Fibroblast of peridontal ligament (primary cell): ENCODE data around the gene CREB3L4.
"Not testable (repeated sequence)": the region's sequence is repeated elsewhere in the genome, so short reads cannot be mapped to it uniquely, and the experiment has no call there.

ENCODE experiments used
- DNase-seq: peaks from one replicate; pipeline ENCODE4 v3.0.0-alpha.2; 2010; ENCODE audit errors: extremely low read depth

The CREB3L4 gene

GRCh38 chr1:153984123-153984894, 16.6 kb downstream of the CREB3L4 start:
- DNase-seq = no peak

GRCh38 chr1:153985341-153985912, 17.7 kb downstream of the CREB3L4 start:
- DNase-seq = peak; percentile 79

DNA sequence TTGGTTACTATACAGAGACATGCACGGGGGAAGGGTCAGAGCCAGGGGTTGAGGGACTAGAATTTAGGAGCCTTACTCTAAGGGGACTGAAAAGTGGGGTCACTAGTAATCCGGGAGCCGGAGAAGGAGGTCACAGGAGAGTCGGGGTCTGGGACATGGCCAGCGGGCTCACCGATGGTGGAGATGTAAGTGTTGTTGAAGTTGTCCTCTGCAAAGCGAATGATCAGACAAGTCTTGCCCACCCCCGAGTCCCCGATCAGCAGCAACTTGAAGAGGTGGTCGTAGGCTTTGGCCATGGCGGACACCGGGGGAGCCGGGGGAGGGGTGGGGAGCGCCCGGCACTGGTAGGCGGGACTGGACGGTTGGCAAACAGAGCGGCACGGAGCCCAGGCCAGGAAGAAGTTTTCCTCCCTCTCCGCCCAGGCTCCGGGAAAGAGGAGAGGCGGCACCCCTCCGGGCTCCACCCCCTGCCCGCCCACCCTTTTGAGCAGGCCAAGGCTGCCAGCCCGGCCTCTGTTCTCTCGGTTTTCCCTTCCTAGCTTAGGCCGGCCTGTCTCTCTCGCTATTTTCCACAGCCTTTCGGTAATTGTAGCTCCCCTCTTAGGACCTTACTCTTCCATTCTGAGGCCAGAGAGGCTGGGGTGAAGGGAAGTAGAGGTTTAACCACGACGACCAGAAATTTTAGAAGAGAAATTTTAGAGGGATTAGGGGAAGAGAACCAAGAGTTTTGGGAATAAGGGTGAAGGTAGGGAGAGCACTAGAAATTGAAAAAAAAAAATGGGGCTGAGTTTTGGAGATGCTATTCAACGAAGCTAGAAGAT, 18.4 kb downstream of the CREB3L4 start, which contains the start of gene RAB13:
Gene RAB13 (minus strand): TSS at position 399 of the 821 bp plus-strand sequence. CDS start 103 bp downstream, at position 296.
- DNase-seq = peak; percentile 82

GRCh38 chr1:153987621-153988020, 19.9 kb downstream of the CREB3L4 start:
- no peak for DNase-seq

GRCh38 chr1:153990468-153991150, 22.9 kb downstream of the CREB3L4 start, which contains the start of gene RPS27:
Gene RPS27 (plus strand): TSS chr1:153990762. CDS start chr1:153990797, 35 bp downstream.
- DNase-seq = peak; percentile 99

DNA sequence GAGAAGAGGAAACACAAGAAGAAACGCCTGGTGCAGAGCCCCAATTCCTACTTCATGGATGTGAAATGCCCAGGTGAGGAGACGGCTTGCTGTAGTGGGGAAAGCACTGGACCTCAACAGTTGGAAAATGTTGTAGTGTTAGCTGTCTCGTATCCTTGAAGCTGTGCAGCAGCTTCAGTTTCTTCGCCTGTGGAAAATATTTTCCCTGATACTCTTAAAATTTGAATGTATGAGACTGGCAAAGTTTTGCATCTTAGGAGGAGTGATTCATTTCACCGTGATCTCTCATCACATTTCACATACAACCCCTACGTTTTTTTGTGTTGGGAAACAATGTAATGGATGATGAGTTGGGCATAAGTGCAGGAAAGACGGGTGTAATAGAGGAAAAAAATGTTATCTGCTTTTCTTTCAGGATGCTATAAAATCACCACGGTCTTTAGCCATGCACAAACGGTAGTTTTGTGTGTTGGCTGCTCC, 23.5 kb downstream of the CREB3L4 start:
- DNase-seq = no peak

DNA sequence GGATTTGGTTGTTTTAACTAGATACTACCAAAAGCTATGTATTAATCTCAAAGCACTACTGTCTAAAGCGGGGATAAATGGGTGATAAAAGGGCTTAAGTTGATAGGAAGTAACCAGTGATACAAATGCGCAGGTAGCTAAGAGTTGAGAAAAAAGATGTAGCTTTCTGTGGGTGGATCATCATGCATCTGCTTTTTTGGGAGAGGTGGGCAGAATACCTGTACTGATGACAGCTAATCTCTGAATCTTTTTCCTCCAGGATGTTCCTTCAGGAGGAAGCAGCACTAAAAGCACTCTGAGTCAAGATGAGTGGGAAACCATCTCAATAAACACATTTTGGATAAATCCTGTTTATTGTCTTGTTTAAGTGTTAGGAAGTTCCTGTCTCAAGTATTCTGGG, 24.1 kb downstream of the CREB3L4 start:
- no peak for DNase-seq

DNA sequence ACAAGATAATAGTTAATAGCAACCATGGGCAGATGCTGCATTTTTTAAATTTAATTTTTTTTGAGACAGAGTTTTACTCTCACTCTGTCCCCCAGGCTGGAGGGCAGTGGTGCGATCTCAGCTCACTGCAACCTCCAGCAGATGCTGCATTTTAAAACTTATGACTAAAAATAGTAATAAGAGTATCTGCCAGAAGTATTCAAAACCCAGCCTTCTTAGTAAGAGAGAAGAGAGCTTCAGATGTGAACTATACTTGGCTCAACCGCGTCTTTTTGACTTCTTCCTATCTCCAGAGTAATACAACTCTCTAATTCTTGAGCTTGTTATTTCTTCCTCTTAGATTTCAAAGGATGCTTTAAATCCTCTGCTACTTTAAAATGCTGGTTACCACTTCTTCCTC, 27.5 kb downstream of the CREB3L4 start:
- no peak for DNase-seq

DNA sequence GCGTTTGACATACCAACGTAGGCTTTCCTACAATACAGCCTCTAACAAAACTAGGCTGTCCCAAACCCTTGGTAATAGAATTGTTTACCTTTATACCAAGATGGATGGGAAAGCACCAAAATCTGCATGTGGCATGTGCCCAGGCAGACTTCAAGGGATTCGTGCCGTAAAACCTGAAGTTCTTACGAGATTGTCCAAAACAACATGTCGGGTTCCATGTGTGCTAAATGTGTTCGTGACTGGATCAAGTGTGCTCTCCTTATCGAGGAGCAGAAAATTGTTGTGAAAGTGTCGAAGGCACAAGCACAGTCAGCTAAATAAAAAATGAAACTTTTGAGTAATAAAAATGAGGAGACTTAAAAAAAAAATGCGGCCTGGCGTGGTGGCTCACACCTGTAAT, 27.9 kb downstream of the CREB3L4 start:
- DNase-seq = no peak

- not testable (repeated sequence) for DNase-seq
Observed at GRCh38 chr1:153996882-153997281, 29.2 kb downstream of the CREB3L4 start.

GRCh38 chr1:154000420-154000819, 32.7 kb downstream of the CREB3L4 start:
- DNase-seq = no peak

GRCh38 chr1:154006136-154006535, 38.4 kb downstream of the CREB3L4 start:
- peak; percentile 81 for DNase-seq

- DNase-seq = no peak
Observed at GRCh38 chr1:154012129-154012528, 44.4 kb downstream of the CREB3L4 start.

GRCh38 chr1:154012543-154012942, 44.8 kb downstream of the CREB3L4 start:
- not testable (repeated sequence) for DNase-seq

DNA sequence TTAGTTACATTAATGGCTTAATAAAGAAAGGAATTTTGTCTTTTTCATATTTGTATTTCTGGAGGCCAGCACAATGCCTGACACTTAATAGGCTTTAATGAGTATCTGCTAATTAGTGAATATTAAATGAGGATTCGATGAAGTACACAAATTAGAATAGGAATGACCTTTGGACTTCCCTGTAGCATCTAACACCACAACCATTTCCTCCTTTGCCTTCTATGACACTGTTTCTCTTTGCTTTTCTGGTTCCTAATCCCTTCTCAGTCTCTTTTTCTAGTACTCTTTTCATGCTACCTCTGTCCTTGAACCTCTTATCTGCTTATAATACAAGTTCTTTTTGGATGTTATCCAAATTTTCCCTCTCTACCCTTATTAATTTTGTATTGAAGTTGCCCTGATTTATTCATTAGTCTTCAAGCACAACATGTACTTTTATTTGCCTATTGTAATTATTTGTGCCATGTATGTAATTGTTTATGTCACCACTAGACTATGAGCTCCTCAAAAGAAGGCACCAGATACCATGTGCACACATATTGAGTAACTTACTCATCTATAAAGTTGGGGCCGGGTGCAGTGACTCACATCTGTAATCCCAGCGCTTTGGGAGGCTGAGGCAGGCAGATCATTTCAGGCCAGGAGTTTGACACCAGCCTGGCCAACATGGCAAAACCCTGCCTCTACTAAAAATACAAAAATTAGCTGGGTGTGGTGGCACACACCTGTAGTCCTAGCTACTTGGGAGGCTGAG, 46.6 kb downstream of the CREB3L4 start:
- peak; percentile 65 for DNase-seq

GRCh38 chr1:154019269-154019668, 51.6 kb downstream of the CREB3L4 start:
- DNase-seq = no peak

DNA sequence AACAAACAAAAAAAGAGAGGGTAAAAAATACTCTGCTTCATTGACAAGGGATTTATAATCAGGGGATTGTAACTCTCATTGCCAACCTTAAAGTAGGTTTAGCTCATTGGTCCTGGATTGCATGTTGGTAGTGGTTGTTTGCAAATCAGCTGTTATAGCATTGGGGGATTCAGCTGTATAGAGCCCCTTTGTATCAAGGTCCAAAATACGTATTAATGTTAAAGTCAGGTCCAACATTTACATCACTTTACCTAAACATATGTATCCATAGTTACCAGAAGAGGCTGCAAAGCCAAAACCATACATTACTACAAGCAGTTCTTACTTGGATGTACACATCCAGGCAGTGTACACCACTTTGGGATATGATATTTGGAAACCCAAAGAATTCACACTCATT, 52.2 kb downstream of the CREB3L4 start:
- DNase-seq = no peak
